MV-4-11 (cell line): Measurements from ENCODE around the gene MED12L.
A peak's percentile ranks its signal among the peaks of the same experiment; 100 is the strongest.

Experiments used
- DNase-seq: peaks from one replicate; lab custom pipeline; 2025; lab: John Stamatoyannopoulos, UW

MED12L gene

GRCh38 chr3:151327571-151328198, 242.2 kb downstream of the MED12L start:
- peak; percentile 21 for DNase-seq

- peak; percentile 22 for DNase-seq
Measured at GRCh38 chr3:151328298-151328995, 243.0 kb downstream of the MED12L start.

GRCh38 chr3:151329363-151329762, 243.9 kb downstream of the MED12L start, which contains the start of gene P2RY13:
Gene P2RY13, minus strand, starts transcription at chr3:151329549. Its CDS starts 21 bp downstream, at chr3:151329528.
- peak; percentile 9 for DNase-seq

- DNase-seq = peak; percentile 66
Measured at GRCh38 chr3:151330379-151330778, 244.9 kb downstream of the MED12L start.

GRCh38 chr3:151330899-151331298, 245.4 kb downstream of the MED12L start:
- DNase-seq = peak; percentile 71

- DNase-seq = peak; percentile 13
Measured at GRCh38 chr3:151331696-151332095, 246.2 kb downstream of the MED12L start.

- DNase-seq = no peak
Measured at GRCh38 chr3:151345859-151346258, 260.4 kb downstream of the MED12L start.

- DNase-seq = peak; percentile 95
Measured at GRCh38 chr3:151346292-151346691, 260.8 kb downstream of the MED12L start.

GRCh38 chr3:151347432-151347831, 262.0 kb downstream of the MED12L start:
- peak; percentile 95 for DNase-seq

GRCh38 chr3:151350656-151351055, 265.2 kb downstream of the MED12L start:
- DNase-seq = no peak

GRCh38 chr3:151351219-151351618, 265.8 kb downstream of the MED12L start:
- peak; percentile 68 for DNase-seq

GRCh38 chr3:151351648-151352047, 266.2 kb downstream of the MED12L start:
- peak; percentile 30 for DNase-seq

- peak; percentile 46 for DNase-seq
Measured at GRCh38 chr3:151356794-151357462, 271.5 kb downstream of the MED12L start.

GRCh38 chr3:151357463-151357850, 272.0 kb downstream of the MED12L start:
- no peak for DNase-seq

- peak; percentile 26 for DNase-seq
Measured at GRCh38 chr3:151362751-151363174, 277.3 kb downstream of the MED12L start.

- DNase-seq = no peak
Measured at GRCh38 chr3:151366993-151367392, 281.5 kb downstream of the MED12L start.

GRCh38 chr3:151367448-151367847, 282.0 kb downstream of the MED12L start:
- DNase-seq = no peak

GRCh38 chr3:151371526-151371925, 286.1 kb downstream of the MED12L start:
- DNase-seq = no peak

GRCh38 chr3:151372063-151372820, 286.8 kb downstream of the MED12L start:
- no peak for DNase-seq

GRCh38 chr3:151377768-151378385, 292.4 kb downstream of the MED12L start:
- no peak for DNase-seq

- peak; percentile 14 for DNase-seq
Measured at GRCh38 chr3:151379083-151379734, 293.7 kb downstream of the MED12L start.
